Measurements from ENCODE around the gene OGFR.

DNA sequence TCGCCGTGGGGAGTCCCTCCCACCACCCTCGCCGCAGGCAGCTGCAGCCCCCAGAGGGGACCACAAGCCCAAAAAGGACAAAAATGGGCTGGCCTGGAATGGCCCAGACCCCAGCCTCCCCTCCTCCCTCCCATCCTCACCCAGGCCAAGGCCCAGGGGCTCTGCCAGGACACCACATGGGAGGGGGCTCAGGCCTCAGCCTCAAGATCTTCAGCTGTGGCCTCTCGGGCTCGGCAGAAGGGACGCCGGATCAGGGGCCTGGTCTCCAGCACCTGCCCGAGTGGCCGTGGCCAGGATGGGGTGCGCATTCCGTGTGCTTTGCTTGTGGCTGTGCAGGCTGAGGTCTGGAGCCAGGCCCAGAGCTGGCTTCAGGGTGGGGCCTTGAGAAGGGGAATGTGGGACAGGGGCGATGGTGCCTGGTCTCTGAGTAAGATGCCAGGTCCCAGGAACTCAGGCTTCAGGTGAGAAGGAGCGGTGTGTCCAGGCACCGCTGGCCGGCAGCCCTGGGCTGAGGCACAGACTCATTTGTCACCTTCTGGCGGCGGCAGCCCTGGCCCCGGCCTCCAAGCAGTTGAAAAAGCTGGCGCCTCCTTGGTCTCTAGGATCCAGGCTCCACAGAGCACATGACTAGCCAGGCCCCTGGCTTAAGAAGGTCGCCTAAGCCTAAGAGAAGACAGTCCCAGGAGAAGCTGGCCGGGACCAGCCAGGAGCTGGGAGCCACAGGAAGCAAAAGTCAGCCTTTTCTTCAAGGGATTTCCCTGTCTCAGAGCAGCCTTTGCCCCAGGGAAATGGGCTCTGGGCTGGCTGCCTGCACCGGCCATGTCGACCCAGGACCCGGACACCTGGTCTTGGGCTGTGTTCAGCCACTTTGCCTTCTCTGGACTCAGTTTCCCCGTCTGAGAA is 43.5 kb upstream of the OGFR start:
- TF ChIP-seq, protein P1, sequence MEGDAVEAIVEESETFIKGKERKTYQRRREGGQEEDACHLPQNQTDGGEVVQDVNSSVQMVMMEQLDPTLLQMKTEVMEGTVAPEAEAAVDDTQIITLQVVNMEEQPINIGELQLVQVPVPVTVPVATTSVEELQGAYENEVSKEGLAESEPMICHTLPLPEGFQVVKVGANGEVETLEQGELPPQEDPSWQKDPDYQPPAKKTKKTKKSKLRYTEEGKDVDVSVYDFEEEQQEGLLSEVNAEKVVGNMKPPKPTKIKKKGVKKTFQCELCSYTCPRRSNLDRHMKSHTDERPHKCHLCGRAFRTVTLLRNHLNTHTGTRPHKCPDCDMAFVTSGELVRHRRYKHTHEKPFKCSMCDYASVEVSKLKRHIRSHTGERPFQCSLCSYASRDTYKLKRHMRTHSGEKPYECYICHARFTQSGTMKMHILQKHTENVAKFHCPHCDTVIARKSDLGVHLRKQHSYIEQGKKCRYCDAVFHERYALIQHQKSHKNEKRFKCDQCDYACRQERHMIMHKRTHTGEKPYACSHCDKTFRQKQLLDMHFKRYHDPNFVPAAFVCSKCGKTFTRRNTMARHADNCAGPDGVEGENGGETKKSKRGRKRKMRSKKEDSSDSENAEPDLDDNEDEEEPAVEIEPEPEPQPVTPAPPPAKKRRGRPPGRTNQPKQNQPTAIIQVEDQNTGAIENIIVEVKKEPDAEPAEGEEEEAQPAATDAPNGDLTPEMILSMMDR (IDR thresholded peaks at IDR 0.05; ENCODE audit: insufficient read depth, low read depth, low read length): no peak
- TF ChIP-seq EZH2 (IDR thresholded peaks at IDR 0.05; ENCODE audit: insufficient read depth, low read length): no peak

All from astrocyte (in vitro differentiated cells and primary cell).